GOT3 (cell line): ENCODE results near the gene PANK4.

Experiments
- DNase-seq: peaks from one replicate; lab custom pipeline; 2025; ENCODE audit warnings: mixed read lengths; lab: John Stamatoyannopoulos, UW

Gene PANK4

DNA sequence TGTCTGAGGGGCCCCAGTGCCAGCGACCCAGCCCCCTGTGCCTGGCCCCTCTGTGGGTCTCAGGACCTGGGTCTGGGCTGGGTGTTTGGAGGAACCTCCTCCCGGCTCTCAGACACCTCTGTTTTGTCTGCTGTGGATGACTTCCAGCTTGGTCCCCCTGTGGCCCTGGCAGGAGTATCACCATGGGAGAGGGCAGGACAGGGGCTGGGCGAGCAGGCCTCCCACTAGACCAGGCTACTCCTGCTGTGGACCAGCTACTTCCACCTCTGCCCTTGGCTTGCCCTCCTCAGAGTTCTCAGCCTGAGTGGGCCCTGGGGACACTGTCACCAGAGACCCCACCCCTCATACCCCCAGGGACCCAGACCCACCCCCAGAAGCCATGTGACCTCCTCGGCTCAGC lies 28.5 kb downstream of the PANK4 start:
- no peak for DNase-seq

DNA sequence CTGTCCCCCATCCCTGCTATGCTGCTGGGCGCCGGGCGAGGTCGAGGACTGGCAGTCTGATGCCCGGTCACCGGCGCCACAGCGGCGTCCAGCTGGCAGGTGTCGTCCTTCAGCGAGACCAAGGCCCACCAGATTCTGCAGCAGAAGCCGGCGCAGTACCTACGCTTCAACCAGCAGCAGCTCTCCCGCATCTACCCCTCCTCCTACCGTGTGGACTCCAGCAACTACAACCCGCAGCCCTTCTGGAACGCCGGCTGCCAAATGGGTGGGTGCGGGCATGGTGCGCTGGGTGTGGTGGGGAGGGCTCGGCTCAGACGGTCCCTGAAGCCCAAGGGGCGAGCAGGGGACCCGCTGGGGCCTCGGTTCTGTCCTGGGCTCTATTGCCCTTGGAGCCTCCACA lies 29.6 kb downstream of the PANK4 start:
- DNase-seq: no peak

- DNase-seq: no peak
Measured at GRCh38 chr1:2496087-2496622, 30.2 kb downstream of the PANK4 start.

- DNase-seq: no peak
Measured at GRCh38 chr1:2495546-2495945, 30.9 kb downstream of the PANK4 start.

DNA sequence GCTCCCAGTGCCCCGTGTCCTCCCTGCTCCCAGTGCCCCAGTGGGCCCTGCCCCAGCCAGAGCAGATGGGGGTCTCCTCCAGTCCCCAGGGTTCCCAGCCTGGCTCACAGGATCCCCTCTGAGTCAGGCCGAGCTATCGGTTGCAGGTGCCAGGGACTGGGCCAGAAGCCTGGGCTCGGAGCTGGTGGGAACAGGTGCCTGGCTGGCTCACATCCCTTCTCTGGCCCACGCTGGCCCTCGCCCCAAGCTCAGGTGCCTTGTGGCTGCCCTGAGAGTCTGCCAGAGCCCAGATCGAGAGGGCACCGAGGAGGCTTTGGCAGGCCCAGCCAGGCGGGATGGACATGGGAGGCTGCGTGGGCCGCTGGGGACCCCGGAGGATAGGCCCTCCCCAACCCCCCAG lies 31.4 kb downstream of the PANK4 start:
- DNase-seq: no peak

GRCh38 chr1:2494323-2494693 lies 32.1 kb downstream of the PANK4 start:
- no peak for DNase-seq

GRCh38 chr1:2493691-2494322 lies 32.6 kb downstream of the PANK4 start:
- no peak for DNase-seq

DNA sequence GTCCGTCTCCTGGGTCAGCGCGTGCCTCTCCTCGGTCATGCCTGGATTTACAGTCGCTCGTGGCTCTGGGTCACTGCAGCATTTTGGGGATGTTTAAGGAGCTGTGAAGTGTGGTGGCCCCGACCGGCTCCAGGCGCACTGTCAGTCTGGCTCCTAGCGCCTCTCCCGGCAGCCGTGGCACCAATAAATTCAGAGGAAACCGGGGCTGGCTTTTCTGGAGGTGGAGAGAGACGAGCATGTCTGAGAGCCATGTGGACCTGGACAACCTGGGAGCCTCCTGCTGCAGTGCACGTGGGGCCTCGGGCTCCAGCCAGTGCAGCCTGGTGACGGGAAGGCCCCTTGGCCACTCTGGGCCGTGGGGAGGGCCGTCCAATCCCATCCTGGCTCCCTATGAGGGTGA lies 33.2 kb downstream of the PANK4 start:
- no peak for DNase-seq

GRCh38 chr1:2492091-2492490 lies 34.3 kb downstream of the PANK4 start:
- no peak for DNase-seq

- DNase-seq: no peak
Measured at GRCh38 chr1:2489615-2490014, 36.8 kb downstream of the PANK4 start.

- no peak for DNase-seq
Measured at GRCh38 chr1:2488688-2489087, 37.7 kb downstream of the PANK4 start.

DNA sequence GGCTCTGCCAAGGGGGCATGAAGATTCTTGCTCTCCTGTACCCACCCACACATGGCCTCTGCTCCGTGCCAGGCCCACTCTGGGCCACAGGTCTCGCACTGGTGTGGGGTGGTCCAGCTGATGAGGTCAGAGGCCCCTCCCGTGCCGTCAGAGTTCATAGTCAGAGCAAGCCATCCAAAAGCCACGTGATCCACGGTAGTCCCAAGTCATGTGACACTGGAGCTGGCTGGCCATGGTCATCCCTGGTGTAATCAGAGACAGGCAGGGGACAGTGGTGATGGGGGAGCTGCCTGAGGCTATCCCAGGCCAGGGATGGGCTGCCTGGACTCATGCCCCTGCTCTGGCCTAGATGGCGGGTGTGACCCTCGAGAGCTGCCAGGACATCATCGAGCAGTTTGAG lies 39.8 kb downstream of the PANK4 start:
- no peak for DNase-seq

DNA sequence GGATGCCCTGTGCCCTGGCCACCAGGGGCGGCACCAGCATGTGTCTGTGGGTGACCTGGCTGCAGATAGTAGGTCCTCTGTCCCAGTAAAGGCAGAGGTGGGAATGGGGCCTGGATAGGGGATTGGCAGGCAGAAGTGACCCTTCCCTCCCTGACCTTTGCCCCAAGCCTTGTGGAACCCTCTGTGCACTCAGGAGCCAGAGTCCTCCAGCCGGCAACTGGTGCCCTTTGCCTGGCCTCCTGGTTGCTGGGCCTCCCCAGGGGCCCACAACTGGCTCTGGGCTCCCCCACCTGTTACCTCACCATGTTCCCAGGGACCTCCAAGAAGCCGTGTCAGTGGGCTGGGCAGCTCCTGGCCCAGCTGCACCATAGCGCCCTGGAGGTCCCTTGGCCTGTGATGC lies 40.4 kb downstream of the PANK4 start:
- no peak for DNase-seq

DNA sequence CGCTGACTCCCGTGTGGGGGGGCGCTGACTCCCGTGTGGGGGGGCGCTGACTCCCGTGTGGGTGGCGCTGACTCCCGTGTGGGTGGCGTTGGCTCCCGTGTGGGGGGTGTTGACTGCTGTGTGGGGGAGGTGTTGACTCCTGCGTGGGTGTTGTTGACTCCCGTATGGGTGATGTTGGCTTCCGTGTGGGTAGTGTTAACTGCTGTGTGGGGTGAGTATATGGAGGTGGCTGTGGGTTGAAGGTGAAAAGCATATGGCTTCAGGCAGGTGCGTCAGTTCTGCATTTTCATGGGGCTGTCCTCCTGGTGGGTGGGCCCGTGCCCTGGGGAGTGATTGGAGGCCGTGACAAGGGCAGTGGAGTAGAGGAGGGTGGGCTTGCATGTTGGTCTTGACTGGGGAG lies 42.4 kb downstream of the PANK4 start:
- DNase-seq: no peak

GRCh38 chr1:2483026-2483425 lies 43.4 kb downstream of the PANK4 start:
- no peak for DNase-seq

- no peak for DNase-seq
Measured at GRCh38 chr1:2482588-2482987, 43.8 kb downstream of the PANK4 start.

GRCh38 chr1:2481885-2482284 lies 44.5 kb downstream of the PANK4 start:
- no peak for DNase-seq

- DNase-seq: no peak
Measured at GRCh38 chr1:2480986-2481364, 45.4 kb downstream of the PANK4 start.

- no peak for DNase-seq
Measured at GRCh38 chr1:2480236-2480985, 46.0 kb downstream of the PANK4 start.

GRCh38 chr1:2479618-2480017 lies 46.8 kb downstream of the PANK4 start:
- DNase-seq: no peak

DNA sequence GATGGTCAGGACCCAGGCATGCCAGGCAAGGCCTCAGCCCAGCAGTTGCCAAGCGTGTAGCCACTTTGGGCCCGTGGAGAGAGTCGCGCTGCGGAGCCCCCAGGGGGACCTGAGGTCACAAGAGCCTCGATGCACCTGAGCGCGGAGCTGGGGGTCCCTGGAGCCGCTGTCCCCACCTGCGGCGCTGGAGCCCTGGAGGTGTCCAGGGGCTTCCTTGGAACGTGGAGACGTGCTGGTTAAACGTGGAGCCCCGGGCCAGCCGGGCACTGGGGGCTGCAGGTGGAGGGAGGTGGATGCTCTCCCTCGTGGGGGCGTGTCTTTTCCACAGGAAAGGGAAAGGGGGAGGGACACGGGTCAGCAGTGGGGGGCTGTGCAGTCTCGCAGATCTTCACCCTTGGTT lies 47.2 kb downstream of the PANK4 start:
- no peak for DNase-seq

DNA sequence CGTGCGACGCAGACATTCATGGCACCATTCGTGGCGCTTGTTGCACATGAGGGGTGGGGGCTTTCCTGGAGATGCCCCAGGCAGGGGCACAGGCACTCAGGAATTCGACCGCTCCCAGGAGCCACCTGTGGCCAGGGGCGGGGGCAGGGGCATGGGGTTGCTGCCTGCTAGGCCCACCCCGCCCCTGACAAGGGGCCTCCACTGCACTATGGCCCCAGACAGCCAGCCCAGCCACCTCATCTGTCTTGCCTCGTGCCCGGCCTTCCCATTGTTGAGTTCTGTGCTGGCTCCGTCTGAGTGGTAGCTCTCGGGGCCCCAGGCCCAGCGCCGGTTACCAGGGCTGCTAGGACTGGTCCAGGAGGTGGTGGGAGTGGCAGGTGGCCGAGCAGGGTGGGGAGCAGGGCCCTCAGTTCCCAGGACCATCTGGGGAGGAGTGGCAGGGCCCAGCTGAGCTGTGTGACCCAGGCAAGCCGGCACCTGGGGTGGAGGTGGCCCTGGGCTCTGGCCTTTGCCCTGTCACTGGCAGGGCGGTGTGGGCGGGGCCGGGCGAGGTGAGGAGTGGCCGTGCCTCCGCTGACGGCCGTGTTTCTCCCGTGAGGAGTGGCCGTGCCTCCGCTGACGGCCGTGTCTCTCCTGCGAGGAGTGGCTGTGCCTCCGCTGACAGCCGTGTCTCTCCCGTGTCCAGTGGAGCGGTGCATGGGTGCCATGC lies 48.5 kb downstream of the PANK4 start:
- no peak for DNase-seq

GRCh38 chr1:2477309-2477708 lies 49.1 kb downstream of the PANK4 start:
- no peak for DNase-seq
